CD4-positive, alpha-beta T cell treated with Interleukin-6 at 100 ng/mL for 8 hours (primary cell): Measurements from ENCODE around the gene HMSD.

Source experiments
- DNase-seq: peaks from one replicate; pipeline ENCODE4 v3.0.0-alpha.2; 2020; ENCODE audit warnings: mixed read lengths, low spot score

Gene HMSD

DNA sequence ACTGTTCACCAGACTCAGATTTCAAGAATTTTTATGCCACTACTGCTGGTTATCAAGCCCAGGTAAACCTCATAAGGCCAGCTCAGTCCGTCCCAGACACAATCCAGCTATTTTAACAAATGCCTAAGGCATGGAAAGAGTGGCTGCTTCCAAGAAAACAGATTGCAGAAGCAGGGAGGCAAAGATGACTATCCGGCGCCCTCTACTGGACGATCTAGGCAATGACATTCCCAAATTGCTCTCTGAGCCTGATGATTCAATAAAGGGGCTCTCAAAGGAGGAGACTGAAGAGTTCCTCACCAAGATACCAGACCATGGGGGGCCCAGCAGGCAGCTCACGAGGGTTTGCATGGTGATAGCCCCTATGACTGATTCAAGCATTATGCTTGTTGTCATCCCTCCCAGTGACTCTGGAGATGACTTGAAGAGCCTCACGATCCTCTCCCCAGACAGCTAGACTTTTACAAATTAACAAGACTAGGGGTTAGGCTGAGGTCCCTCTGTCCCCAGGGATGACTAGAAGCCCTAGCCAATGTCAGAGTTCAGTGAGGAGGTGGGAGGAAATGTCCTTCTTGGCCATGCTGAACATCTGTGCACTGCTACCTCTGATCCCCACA lies 45.8 kb downstream of the HMSD start:
- peak; percentile 27 for DNase-seq

DNA sequence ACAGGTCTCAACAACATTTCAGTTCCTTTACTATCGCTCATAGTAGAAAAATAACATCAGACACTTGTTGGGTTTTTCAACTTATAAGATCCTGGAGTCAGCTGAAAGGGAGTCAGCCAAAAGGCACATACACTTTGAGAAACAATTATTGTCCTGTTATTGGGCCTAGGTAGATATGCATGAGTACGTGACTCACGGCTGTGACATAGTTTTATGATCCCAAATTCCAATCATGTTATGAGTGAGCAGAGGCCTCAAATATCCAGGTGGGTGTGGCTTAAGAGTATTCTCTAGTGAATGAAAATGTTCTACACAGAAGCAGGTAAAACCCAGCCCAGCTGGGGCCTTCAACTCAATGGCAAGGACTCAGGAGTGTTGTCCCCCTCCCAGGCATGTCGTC lies 47.9 kb downstream of the HMSD start:
- no peak for DNase-seq

DNA sequence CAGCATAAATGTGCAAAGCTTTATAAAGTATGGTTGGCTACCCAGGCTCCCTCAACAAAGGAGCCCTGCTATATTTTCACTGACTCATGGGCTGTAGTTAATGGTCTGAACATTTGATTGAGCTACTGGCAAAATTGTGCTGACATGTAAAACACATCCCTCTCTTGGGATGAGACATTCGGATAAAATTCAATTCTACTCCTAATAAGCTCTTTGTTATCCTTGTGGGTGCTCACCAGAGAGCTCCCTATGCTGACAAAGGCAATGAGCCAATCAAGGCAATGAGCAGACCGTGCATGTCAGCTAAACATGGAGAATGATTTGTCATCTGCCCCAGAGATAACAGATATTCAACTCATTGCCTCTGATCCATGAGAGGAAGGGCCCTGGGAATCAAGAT lies 48.5 kb downstream of the HMSD start:
- DNase-seq = no peak

DNA sequence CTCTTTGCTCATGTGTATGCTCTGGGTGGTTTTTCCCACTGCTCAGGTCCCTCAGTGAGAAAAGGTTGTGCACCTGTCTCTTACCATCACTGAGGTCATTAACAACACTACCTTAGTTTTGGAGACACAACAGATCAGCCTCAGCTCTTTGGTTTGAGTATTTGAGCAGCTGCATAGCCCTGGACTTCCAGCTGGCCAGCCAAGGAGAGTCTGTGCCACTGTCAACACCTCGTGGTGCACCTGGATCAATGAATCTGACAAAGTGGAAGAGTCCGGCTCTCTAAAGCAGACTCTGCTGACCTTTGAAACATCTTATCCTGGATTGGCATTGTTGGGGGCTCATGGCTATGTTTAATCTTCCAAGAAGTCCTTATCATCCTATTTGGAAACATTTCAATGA lies 50.8 kb downstream of the HMSD start:
- no peak for DNase-seq

DNA sequence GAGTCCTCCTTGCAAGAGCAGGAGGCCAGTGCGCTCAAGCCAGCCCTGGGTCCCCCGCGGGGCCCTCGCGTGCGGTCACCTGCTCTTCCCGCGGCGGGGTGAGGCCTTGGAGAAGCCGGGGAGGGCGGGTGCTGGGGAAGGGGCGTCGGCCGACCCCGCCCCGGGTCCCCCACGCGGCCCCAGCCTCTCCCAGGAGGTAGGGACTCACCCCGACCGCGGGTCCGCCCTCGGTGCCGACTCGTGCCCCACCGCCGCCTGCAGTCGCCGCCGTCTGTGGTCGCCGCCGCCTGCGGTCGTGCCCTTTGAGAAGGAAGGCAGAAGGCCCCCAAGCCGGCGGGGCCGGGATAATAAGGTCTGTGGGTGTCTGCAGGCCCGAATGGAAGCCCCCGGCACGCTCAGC lies 53.5 kb downstream of the HMSD start:
- no peak for DNase-seq

DNA sequence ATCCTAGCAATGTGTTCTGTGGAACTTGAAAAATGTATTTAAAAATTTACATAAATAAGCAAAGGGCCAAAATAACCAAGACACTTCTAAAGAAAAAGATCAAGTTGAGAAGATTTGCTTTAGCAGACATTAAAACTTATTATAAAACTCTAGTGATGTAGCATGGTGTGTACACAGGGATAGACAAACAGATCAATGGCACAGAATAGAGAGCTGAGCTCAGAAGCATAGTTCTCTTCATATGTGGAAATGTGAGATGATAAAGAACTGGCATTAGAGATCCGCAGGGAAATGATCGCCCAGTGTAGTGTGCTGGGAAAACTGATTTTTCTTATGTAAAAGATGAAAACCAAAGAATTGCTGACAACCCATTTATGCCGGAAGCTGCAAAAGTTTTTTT lies 60.2 kb downstream of the HMSD start:
- DNase-seq = no peak
